Upper lobe of left lung (tissue), 4 donors: ENCODE measurements around the gene TCTA.

Experiments
- POLR2A ChIP-seq, 4 donors: fragments of 450-650 bp; IDR thresholded peaks; one replicate each; pipeline ENCODE4 v1.5.1; 2016 to 2017; ENCODE audit warnings: antibody characterized with exemption in 4 of 4, mild to moderate bottlenecking in 2 of 4
- POLR2AphosphoS5 ChIP-seq, 2 donors: sonication (generic); formaldehyde crosslinking; IDR thresholded peaks; one replicate each; pipeline ENCODE4 v1.5.1; 2017; ENCODE audit warnings: antibody characterized with exemption in 2 of 2

- TF ChIP-seq POLR2AphosphoS5 (IDR thresholded peaks at IDR 0.05) = no peak
- TF ChIP-seq POLR2A (IDR thresholded peaks at IDR 0.05) = no peak
These were observed 5.4 kb downstream of the TCTA start for GRCh38 chr3:49417516-49418120.
